B cell (primary cell): ENCODE results near the gene ZBTB37.

Experiments
- EZH2 ChIP-seq: IDR thresholded peaks from 2 replicates; pipeline ENCODE4 v1.6.1; 2012; ENCODE audit warnings: borderline replicate concordance, low read depth, mild to moderate bottlenecking, moderate library complexity, low read length; ENCODE audit not compliant: insufficient read depth, poor library complexity, severe bottlenecking
- TF ChIP-seq, protein P1 (sequence below): fragments of 200-600 bp; IDR thresholded peaks from one replicate; pipeline ENCODE4 v1.8.0; 2022; ENCODE audit warnings: antibody characterized with exemption, mild to moderate bottlenecking

GRCh38 chr1:173856903-173857302 lies 11.3 kb upstream of the ZBTB37 start:
- TF ChIP-seq, protein P1, sequence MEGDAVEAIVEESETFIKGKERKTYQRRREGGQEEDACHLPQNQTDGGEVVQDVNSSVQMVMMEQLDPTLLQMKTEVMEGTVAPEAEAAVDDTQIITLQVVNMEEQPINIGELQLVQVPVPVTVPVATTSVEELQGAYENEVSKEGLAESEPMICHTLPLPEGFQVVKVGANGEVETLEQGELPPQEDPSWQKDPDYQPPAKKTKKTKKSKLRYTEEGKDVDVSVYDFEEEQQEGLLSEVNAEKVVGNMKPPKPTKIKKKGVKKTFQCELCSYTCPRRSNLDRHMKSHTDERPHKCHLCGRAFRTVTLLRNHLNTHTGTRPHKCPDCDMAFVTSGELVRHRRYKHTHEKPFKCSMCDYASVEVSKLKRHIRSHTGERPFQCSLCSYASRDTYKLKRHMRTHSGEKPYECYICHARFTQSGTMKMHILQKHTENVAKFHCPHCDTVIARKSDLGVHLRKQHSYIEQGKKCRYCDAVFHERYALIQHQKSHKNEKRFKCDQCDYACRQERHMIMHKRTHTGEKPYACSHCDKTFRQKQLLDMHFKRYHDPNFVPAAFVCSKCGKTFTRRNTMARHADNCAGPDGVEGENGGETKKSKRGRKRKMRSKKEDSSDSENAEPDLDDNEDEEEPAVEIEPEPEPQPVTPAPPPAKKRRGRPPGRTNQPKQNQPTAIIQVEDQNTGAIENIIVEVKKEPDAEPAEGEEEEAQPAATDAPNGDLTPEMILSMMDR: no peak
- TF ChIP-seq EZH2: no peak
